Measurements from ENCODE around the gene SLC24A3.

SLC24A3 gene

DNA sequence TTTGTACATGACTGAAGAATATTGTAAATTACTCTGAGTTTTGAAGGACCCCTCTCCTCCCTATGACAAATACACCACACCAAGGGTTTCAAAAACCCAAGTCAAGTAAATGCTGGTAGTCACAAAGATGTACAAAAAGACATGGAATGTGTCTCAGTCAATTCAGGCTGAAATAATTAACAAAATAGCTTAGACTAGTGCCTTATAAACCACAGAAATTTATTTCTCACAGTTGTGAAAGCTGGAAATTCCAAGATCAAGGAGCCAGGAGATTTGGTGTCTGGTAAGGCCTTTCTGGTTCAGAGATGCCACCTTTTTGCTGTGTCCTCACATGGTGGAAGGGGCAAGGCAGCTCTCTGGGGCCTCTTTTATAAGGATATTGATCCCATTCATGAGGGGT lies 343.3 kb downstream of the SLC24A3 start:
- no peak for DNase-seq

DNA sequence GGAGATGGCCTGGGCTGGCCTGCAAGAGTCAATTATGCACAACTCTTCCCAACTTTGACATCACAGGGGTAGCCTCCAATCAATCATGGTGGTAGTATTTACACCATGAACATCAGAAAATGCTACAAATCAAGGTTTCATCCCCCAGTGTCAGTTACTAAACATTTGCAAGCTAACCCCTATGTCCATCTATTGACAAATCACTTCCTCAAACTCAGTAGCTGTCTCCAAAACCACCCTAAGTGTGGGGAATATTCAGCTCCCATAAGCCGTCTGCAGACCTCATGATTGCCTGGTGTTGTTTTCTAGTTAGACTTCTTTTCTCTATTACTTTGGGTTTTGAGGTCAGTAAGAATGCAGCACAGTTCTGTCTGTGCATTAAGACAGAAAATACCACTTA lies 344.8 kb downstream of the SLC24A3 start:
- DNase-seq = no peak

DNA sequence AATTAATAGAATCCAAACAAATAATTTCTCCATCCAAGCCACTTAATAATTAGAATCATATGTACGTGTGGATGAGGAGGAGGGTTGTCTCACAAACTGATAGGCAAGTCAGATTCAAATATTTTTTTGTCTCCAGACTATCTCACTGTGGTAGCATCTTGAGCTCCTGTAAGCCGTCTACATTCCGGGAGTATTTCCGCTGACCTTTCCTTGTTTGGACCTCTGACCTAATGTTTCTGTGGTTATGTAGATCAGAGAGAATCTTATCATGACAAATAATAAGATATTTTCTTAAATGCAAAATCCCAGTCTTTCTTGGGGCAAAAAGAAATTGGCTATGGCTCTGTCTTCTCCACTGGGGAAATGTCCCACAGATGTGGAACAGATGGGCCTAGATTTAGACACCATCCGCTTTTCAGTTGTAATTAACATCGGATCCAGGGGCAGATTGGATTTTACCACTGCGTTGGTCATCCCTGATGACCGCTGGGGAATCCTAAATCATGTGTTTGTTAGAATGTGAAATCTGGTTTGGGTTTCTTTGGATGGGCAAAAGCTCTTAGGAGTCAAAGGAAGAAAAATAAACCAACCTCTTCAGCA lies 348.5 kb downstream of the SLC24A3 start:
- DNase-seq = no peak

DNA sequence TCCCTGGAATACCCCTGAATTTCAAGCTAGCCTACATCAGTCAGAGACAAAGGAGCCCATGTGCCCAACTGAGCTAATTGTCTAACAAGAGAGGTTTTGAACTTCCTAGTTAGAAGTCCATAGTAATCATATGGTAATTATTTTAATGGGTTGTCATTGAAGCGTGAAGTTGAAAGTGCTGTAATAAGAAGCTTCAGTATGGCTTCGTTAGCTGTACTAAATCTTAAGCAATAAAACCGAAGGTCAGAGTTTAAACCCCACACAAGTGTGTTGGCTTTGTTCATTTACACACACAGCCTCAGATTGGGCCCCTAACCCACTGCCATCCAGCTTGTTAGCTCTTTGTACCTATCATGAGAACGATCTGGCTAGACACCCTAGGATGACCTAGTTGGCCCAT lies 350.0 kb downstream of the SLC24A3 start:
- DNase-seq = no peak

DNA sequence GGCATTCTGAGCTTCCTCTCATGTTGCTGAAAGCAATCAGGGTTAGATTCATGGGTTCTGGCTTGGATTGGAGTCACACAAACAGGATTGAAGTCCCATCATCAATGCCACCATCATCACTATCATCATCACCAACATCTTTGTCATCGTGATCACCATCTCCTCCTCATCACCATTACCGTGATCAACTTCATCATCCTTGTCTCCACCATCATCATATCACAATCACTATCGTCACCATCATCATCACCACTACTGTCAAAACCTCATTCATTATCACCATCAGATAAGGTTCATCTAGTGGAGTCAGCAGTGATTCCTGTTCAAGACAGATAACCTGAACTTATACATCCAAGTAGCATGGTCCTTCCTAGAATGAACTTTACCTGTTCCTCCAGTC lies 351.8 kb downstream of the SLC24A3 start:
- no peak for DNase-seq

DNA sequence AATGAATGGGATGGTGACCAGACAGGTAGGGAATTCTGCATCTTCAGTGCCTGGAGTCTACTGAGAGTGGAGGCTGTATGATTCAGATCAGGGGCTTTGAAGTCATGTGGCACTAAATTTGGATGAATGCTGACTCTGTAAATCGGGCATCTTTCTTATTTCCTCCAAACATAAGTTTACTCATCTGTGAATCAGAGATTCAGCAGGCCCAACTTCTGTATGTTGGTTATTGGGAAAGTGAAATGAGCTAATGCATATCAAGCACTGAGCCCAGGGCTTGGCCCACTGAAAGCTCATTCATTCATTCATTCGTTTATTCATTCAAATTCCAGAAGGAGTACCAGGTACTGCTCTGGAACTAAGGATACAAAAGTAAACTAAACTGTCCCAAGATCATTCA lies 353.3 kb downstream of the SLC24A3 start:
- DNase-seq = no peak

DNA sequence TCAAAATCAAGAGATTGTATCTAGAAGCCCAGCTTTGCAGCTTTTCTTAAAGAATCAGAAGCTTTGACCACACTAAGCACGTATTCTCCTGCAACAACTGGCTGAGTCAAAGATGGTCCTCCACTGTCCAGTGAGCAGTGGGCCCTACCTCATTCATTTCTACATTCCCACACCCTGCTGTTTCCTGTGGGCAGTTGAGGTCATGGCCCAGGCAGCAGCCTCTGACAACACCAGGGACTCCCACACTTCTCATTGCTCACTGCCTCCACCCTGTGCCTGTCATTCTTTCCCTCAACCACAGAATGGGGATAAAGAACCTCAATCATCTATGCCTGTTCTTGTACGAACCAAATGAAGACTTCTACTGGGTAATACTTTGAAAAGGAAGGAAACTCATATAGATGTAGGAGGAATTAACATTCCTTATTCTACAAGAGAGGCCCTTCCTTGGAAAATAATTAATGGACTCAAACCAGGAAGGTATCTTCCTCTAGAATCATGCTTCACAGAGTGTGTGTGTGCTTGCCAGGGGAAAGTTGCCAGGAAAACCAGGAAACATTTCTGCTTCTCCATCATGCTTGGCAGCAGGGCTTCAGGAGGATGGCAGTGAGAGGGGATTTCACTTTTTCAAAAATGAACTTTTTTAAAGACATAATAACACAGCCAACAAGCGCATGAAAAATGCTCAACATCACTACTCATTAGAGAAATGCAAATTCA lies 353.9 kb downstream of the SLC24A3 start:
- DNase-seq = no peak

DNA sequence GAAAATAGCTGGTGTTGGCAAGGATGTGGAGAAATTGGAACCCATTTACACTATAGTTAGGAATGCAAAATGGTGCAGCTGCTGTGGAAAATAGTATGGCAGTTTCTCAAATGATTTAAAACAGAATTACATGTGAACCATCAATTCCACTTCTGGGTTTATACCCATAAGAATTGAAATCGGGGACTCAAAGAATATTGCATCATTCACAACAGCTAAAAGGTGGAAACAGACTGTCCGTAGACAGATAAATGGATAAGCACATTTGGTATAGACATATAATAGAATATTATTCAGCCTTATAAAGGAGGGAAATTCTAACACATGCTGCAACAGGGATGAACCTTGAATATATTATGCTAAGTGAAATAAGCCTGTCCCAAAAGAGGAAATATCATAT lies 355.7 kb downstream of the SLC24A3 start:
- DNase-seq = no peak

DNA sequence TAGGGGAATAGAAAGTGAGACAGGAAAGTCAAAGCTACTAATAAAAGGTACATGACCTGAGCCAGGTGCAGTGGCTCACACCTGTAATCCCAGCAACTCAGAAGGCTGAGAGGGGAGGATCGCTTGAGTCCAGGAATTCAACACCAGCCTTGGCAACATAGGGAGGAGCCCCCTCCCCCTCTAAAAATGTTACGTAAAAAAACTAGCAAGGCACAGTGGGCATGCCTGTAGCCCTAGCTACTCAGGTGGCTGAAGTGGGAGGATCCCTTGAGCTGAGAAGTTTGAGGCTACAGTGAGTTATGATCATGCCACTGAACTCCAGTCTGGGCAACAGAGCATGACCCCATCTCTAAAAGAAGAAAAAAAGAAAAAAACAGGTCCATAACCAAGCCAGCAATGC lies 359.6 kb downstream of the SLC24A3 start:
- DNase-seq = no peak

DNA sequence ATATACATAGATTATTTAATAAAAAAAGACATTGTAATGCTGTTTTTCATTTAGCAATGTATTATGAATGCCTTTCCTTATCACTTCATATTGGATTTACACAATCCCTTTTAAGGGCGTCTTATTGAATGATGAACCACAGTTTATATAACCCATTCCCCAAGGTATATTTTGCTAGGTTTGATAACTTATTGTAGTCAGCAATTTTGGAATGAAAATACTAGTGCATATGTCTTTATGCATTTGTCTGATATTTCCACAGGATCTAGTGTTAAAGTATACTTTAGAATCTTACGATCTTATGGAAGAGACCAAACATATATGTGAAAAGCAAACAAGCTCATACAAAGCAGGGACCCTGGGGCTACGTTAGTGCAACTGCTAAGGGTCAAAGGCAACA lies 365.2 kb downstream of the SLC24A3 start:
- no peak for DNase-seq

DNA sequence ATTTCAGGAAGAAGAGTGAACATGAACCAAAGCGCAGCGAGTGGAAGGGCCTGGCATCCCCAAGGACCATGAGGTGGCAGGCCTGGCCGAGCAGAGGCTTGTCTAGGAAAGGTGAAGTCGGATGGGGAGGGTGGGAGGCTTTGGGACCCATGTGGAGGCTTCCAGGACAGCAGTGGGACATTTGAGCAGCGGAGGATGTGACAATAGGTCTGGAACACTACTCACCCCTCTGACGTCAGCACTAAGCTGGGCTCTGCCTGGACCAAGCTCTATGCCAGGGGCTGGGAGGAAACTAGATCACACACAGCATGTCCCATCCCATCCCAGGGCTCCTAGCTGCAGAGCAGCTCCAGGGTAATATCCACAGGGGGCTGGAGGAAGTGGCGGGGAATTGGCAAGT lies 370.3 kb downstream of the SLC24A3 start:
- DNase-seq = no peak

DNA sequence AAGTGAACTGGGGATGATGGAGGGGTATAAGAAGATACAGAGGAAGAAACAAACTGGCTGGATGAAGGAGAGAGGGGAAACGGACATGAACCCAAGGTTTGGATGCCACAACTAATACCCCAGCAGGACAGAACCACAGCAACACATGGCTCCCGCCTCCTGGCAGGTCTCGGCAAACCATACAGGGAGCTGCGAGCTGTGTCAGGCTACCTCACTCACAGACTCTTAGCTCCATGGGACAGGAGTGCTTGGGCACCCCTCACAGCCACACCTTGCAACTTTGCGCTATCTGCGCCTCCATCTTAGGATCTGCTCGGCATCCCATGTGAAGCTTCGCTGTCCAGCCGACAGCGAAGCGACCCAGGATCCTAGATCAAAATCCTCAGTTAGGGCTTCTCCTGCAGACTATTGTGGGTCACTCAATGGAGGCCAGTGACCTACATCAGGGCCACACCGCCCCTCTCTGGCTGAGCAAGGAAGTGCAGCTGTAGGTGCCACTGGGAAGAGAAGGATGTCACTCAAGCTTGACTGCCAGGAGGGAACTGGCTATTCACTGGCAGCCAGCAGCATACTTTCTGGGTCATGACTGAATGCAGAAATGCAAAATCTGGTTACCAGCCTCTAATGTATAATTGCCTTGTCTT lies 371.2 kb downstream of the SLC24A3 start:
- DNase-seq = peak; percentile 23

DNA sequence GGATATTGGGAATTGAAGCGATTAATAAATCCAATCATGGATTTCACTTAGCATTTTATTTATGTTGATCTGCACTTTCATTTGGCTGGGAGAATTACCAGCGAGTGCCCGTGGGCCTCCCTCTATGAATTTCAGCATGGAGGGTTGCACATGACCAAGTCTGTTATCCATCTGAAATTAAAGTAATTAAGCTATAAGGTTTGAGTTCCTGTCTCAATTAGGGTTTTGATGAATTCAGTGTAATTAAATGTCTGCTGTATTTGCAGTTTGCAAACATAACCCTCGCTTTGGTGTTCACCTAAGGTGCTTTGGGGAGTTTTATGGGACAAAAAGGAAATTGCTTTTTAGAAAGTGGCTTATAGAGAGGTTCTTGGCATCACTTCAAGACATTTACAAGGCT lies 375.8 kb downstream of the SLC24A3 start:
- no peak for DNase-seq

DNA sequence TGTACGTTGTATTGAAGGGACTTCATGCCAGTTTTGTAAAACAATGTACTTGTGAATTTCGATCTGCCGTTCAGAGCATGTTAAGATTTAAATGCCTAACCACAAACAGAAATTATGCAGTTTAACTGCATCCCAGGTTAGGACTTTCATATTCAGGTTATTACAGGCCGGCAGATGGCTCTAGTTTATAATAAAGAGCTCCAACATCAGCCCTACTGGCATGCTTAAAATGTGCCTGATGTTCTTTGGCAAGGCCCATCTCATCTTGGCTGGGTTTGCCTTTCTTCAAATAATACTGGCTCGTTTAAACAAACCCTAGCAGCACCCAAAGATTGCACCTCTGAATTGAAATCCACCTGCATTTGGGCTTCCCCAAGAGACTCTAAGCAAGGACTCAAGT lies 376.3 kb downstream of the SLC24A3 start:
- no peak for DNase-seq

DNA sequence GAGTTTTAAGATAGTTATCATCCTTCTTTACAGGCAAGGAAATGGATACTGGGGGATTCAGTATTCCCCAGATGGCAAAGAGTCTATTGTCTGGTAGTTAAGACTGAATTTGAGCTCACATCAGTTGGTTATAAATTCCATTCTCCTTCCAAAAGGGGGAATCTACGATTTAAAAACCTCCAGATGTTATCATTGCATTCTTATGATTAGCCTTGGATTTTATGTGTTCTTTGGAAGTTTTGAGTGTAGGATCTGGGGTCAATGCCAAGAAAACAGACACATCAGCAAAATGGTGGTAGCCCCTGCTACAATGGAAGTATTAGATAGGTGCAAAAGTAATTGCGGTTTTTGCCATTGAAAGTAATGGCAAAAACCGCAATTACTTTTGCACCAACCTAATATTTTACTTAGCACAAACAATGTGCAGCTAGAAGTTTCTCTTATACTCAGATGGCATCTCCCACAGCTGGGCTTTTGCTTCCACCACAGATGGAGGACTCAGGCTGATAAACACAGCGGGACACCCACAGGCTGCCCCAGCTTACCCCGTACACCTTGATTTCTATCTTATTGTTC lies 377.4 kb downstream of the SLC24A3 start:
- DNase-seq = no peak

DNA sequence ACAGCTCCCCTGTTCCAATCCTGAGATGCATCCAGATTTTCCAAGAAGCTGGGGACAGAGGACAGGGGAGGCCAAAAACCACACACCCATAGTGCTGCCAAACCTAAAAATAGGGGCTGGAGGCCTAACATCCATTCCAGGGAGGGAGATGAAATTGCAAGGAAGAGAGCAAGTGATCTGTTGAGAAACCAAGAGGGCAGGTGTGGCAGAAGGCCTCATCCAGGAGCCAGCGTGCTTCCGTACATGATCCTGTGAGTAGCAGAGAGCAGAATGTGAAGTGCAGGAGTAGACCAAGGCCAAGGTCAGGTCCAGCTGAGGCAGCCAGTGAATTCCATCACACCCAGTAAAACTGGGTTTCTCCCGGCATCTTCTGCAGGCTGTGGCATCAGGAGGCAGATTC lies 377.9 kb downstream of the SLC24A3 start:
- DNase-seq = no peak

DNA sequence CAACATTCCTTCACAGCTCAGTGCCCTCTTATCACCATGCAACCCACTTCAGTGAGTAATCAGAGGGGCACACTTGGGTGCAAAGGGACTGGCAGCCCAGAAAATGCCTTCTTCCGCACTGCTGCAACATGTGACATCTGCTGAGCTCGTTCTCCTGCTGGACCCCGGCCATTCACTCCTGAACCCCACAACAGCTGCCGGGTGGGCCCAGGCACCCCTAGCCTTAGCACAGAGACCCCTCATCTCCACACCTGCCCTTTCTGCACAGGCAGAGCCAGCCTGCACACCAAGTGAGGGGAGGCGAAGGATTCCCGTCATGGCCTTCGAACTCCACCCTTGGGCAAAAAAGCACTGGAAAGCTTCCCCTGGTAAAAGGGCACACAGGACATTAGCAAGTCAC lies 381.3 kb downstream of the SLC24A3 start:
- no peak for DNase-seq

DNA sequence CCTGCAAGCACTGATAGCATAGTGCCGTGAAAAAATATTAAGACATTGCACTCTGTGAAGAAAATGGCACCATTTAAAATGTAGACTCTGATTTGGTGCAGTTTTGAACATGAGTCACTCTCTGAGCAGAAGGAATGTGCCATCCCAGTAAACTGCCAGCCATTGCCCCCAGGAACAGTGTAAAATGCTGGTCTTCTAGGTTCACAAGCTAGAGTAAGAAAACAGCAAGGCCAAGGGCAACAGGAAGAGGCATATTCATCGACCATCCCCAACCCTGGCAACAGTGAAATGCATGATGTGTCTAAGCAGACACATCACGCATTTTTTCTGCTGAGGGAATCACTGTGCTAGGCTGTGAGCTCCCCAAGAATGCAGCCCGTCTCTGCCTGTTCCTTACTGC lies 382.5 kb downstream of the SLC24A3 start:
- DNase-seq = no peak

DNA sequence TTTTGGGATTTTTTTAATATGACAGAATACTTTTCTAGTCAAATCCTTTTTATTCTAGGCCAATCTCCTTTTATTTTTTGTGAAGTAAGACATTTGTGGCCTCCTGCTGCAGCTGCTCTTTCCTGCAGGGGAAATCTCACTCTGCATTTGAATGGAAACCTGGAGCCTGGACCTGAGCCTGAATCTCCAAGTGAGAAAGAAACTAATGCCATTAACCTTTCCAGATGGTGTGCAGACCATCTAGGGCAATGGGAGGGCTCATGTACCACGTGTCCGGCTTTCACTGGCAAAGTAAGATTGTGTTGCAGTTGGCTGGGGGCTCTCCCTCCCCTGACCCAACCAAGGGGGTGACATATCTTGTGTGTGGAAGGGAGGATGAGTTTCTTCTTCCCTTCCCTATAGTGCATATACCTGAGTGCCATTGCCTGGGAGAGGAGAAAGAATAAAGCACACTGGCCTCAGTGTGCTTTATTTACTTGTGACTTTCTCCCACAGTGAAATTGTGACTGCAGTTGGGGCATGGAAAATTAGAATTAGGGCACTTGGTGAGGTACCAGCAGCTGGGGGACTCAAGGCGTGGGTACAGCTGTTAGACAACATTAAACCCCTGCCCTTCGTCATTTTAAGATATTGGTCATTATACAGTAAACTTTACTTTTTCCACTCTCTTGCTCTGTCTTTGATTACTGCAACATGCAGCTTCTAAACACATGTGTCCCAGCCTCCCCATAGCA lies 385.8 kb downstream of the SLC24A3 start:
- DNase-seq = no peak

DNA sequence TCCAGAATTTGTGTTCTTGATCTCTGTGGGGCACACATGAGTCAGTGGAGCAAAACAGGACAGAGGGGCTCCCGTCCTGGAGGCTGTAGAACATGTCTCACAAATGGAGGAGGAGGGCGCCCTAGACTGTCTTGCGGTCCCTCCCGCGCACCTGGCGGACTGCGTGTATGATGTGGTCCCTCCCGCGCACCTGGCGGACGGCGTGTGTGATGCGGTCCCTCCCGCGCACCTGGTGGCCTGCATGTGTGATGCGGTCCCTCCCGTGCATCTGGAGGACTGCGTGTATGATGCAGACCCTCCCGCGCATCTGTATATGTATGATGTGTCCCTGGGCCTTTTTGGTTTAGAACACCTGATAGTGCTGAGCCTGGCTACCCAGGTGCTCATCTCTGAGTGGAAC lies 386.8 kb downstream of the SLC24A3 start:
- no peak for DNase-seq

DNA sequence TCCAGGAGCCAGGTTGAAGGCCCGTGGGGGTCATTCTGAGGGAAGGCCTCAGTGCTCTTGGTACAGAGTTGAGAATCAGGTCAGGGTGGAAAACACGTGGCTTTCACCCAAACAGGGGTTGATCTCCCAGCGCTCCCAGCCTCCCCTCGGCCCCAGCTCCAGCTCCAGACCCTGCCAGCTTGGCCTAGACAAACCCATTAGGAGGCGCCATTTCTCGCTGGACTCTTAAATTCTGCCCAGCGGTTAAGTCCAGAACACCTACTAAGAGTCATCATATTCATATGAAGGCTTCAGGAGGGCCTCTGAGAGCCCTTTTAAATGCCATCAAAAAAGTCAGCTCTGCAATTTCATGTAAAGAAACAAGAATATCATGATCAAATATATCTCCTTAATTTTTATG lies 387.6 kb downstream of the SLC24A3 start:
- no peak for DNase-seq

DNA sequence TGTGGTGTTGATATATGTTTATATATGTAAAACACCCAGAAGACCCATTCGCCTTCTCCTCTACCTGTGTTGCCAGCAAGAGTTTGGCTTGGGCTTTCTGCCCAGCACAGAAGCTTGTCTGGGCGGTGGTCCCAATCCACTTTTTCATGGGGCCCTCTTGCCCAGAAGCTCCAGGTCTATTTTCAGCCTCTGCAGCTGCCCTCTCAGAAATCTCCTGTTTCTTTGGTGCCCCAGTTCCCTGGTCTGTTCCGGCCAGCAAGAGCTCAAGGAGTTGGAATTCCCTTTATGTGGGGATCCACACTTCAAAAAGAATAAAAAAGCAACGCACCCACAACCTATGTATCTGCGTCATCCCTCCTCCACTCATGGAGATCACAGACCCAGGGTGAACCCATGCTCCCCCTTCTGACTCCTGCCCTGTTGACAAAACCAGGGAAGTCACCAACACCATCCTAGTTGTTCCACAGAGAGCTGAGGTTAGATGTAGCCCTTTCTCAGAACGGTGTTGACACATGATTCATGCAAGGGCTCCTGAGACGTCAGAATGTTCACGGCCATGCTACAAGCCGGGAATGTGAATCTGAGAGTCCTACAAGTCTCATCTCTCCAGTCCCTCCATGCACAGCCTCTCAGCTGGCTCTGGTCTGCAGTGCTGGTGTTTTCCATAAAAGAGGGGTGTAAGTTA lies 388.8 kb downstream of the SLC24A3 start:
- DNase-seq = no peak
